Gastroesophageal sphincter (tissue), 4 donors: ENCODE results near the gene CFAP46. TPM values are rescaled to one million over a fixed set of nuclear protein-coding genes. Genes with fewer than 3 reads are reported as not detected.

ENCODE experiments used
- ATAC-seq: fragments of 150-250 bp; one replicate; pipeline ENCODE4 v1.9.1; 2016; ENCODE audit warnings: mild to moderate bottlenecking, moderate library complexity
- H3K27ac ChIP-seq, 4 donors: fragments of 200-600 bp; sonication (generic) in 3 of 4; 1 replicate in 3 of 4; 2 replicates in 1 of 4; pipeline ENCODE4 v1.5.1; 2016 to 2019
- H3K27me3 ChIP-seq: fragments of 200-600 bp; sonication (generic); one replicate; pipeline ENCODE4 v1.5.1; 2019
- H3K36me3 ChIP-seq, 2 donors: fragments of 200-600 bp; sonication (generic); one replicate each; pipeline ENCODE4 v1.5.1; 2019; ENCODE audit warnings: control low read depth in 1 of 2
- H3K4me1 ChIP-seq, 3 donors: fragments of 200-600 bp; sonication (generic); 1 replicate in 2 of 3; 2 replicates in 1 of 3; pipeline ENCODE4 v1.5.1; 2016 to 2019; ENCODE audit warnings: control low read depth in 2 of 3
- H3K4me3 ChIP-seq, 2 donors: fragments of 200-600 bp; sonication (generic); one replicate each; pipeline ENCODE4 v1.5.1; 2019; ENCODE audit warnings: mild to moderate bottlenecking in 1 of 2, moderate library complexity in 1 of 2
- H3K9me3 ChIP-seq, 3 donors: fragments of 200-600 bp; sonication (generic); one replicate each; pipeline ENCODE4 v1.5.1; 2017 to 2019; ENCODE audit warnings: control low read depth in 2 of 3
- CTCF ChIP-seq, 4 experiments: fragments of 200-600 bp in 2 of 4; fragments of 450-650 bp in 2 of 4; sonication (generic) in 1 of 4; IDR thresholded peaks; one replicate each; pipeline ENCODE4 v1.5.1; 2017 to 2019; ENCODE audit warnings: antibody characterized with exemption in 4 of 4, mild to moderate bottlenecking in 2 of 4, moderate library complexity in 2 of 4
- EP300 ChIP-seq: sonication (generic); formaldehyde crosslinking; IDR thresholded peaks from one replicate; pipeline ENCODE4 v1.6.1; 2017; ENCODE audit warnings: antibody characterized with exemption, mild to moderate bottlenecking
- POLR2A ChIP-seq, 2 donors: fragments of 450-650 bp; IDR thresholded peaks; one replicate each; pipeline ENCODE4 v1.6.1; 2017; ENCODE audit warnings: antibody characterized with exemption in 2 of 2, mild to moderate bottlenecking in 2 of 2, moderate library complexity in 1 of 2
- POLR2AphosphoS5 ChIP-seq: sonication (generic); formaldehyde crosslinking; IDR thresholded peaks from one replicate; pipeline ENCODE4 v1.6.1; 2017; ENCODE audit warnings: antibody characterized with exemption
- WGBS, 2 donors: methylation state at CpG; one replicate each; pipeline ENCODE4 v1.1.5; 2018; ENCODE audit warnings: low coverage in 1 of 2; 5-methylcytosine and 5-hydroxymethylcytosine counted together
- total RNA-seq, 4 donors: library from RNA; depleted of rRNA; stranded (reverse); fragments of >200 nt; gene quantifications; one replicate each; pipeline ENCODE4 v1.1.0, GENCODE V29; 2016

CFAP46 gene
- total RNA-seq, 4 donors from 2014 or later, result 0.27 to 2.2 (median 0.30) TPM; not detected in 1

- no peak for TF ChIP-seq POLR2A (IDR thresholded peaks at IDR 0.05)
- peak; percentile 36 for TF ChIP-seq POLR2AphosphoS5
- TF ChIP-seq CTCF (IDR thresholded peaks at IDR 0.05), result no peak
- no peak for TF ChIP-seq EP300
- Histone ChIP-seq H3K9me3 (no peaks in the 10 kb centered on the region), H3K4me1 (peaks cover 0 to 7% (median 0%) of the 10 kb centered on the region in 3 donors), H3K4me3 (peak overlapping the region in 1 of 2 donors; percentile 9), H3K27me3 (peaks cover 20% of the 10 kb centered on the region), H3K36me3 (no peaks in the 10 kb centered on the region), H3K27ac (peak overlapping the region in 1 of 4 donors; percentile 66)
- WGBS, 2 donors, result 60 to 91% methylated on average over 1 to 6 of the region's 36 CpGs
- no peak for ATAC-seq
Observed at GRCh38 chr10:132982301-132982989, 40.1 kb upstream of the CFAP46 start.

GRCh38 chr10:132981746-132982145 is 39.4 kb upstream of the CFAP46 start:
- no peak for TF ChIP-seq POLR2A (IDR thresholded peaks at IDR 0.05)
- TF ChIP-seq CTCF (IDR thresholded peaks at IDR 0.05), result no peak
- no peak for TF ChIP-seq EP300
- Histone ChIP-seq H3K36me3 (no peaks in the 10 kb centered on the region), H3K4me3 (no peak overlapping the region), H3K27ac (peak overlapping the region in 1 of 4 donors; percentile 66), H3K4me1 (peaks cover 0 to 7% (median 0%) of the 10 kb centered on the region in 3 donors), H3K27me3 (peaks cover 24% of the 10 kb centered on the region), H3K9me3 (no peaks in the 10 kb centered on the region)
- no peak for ATAC-seq
- 80 to 89% methylated on average over 3 to 4 of the region's 21 CpGs for WGBS, 2 donors

GRCh38 chr10:132981173-132981555 is 38.8 kb upstream of the CFAP46 start:
- peaks cover 0 to 7% (median 0%) of the 10 kb centered on the region in 3 donors for H3K4me1 ChIP-seq
- no peak for ATAC-seq
- TF ChIP-seq POLR2AphosphoS5, result no peak
- TF ChIP-seq POLR2A (IDR thresholded peaks at IDR 0.05), result no peak
- TF ChIP-seq EP300, result no peak
- no peak for TF ChIP-seq CTCF (IDR thresholded peaks at IDR 0.05)
- no peak overlapping the region for H3K4me3 ChIP-seq
- 67% methylated on average over 8 of the region's 17 CpGs; no CpG with 5 or more reads in 1 of the 2 donors for WGBS, 2 donors
- no peaks in the 10 kb centered on the region for H3K9me3 ChIP-seq
- peaks cover 22% of the 10 kb centered on the region for H3K27me3 ChIP-seq
- peak overlapping the region in 1 of 4 donors; percentile 66 for H3K27ac ChIP-seq
- H3K36me3 ChIP-seq, result no peaks in the 10 kb centered on the region

DNA sequence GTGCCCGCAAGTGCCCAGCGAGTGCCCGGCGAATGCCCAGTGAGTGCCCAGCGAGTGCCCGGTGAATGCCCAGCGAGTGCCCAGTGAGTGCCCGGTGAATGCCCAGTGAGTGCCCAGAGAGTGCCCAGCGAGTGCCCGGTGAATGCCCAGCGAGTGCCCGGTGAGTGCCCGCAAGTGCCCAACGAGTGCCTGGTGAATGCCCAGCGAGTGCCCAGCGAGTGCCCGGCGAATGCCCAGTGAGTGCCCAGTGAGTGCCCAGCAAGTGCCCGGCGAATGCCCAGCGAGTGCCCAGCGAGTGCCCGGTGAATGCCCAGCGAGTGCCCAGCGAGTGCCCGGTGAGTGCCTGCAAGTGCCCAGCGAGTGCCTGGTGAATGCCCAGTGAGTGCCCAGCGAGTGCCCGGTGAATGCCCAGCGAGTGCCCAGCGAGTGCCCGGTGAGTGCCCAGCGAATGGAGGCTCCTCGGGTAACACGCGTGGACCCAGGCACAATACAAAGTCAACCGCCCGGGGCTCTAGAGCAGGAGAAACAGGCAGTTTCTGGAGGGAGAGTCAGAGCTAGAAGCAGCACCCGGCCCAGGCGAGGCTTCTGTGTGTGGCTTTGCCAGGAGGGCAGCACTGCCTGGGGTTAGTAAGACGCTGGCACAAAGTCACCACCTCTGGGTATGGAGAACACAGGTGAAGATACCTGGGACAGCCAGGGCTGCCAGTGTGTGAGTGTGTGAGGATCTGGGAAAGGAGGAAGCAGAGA is 38.2 kb upstream of the CFAP46 start:
- no peak for TF ChIP-seq EP300
- TF ChIP-seq POLR2AphosphoS5, result peak; percentile 12
- TF ChIP-seq CTCF (IDR thresholded peaks at IDR 0.05), result no peak
- no peak for TF ChIP-seq POLR2A (IDR thresholded peaks at IDR 0.05)
- 40 to 63% methylated on average over 1 to 15 of the region's 41 CpGs for WGBS, 2 donors
- Histone ChIP-seq H3K9me3 (no peaks in the 10 kb centered on the region), H3K36me3 (no peaks in the 10 kb centered on the region), H3K4me1 (peaks cover 0 to 7% (median 0%) of the 10 kb centered on the region in 3 donors), H3K4me3 (peak overlapping the region in 1 of 2 donors; percentile 3), H3K27ac (peak overlapping the region in 1 of 4 donors; percentile 66), H3K27me3 (peaks cover 24% of the 10 kb centered on the region)
- ATAC-seq, result no peak
